ENCODE results near the gene RCAN1.

Gene RCAN1

GRCh38 chr21:34545079-34545884 is 69.6 kb downstream of the RCAN1 start:
- TF ChIP-seq TAF1 (IDR thresholded peaks at IDR 0.05; ENCODE audit: borderline replicate concordance, insufficient read depth, low read length) = no peak
- TF ChIP-seq, protein P1, sequence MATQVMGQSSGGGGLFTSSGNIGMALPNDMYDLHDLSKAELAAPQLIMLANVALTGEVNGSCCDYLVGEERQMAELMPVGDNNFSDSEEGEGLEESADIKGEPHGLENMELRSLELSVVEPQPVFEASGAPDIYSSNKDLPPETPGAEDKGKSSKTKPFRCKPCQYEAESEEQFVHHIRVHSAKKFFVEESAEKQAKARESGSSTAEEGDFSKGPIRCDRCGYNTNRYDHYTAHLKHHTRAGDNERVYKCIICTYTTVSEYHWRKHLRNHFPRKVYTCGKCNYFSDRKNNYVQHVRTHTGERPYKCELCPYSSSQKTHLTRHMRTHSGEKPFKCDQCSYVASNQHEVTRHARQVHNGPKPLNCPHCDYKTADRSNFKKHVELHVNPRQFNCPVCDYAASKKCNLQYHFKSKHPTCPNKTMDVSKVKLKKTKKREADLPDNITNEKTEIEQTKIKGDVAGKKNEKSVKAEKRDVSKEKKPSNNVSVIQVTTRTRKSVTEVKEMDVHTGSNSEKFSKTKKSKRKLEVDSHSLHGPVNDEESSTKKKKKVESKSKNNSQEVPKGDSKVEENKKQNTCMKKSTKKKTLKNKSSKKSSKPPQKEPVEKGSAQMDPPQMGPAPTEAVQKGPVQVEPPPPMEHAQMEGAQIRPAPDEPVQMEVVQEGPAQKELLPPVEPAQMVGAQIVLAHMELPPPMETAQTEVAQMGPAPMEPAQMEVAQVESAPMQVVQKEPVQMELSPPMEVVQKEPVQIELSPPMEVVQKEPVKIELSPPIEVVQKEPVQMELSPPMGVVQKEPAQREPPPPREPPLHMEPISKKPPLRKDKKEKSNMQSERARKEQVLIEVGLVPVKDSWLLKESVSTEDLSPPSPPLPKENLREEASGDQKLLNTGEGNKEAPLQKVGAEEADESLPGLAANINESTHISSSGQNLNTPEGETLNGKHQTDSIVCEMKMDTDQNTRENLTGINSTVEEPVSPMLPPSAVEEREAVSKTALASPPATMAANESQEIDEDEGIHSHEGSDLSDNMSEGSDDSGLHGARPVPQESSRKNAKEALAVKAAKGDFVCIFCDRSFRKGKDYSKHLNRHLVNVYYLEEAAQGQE (IDR thresholded peaks at IDR 0.05; ENCODE audit: insufficient read depth in 1 of 2, low read depth in 2 of 2, low read length in 2 of 2) = no peak
- TF ChIP-seq FOXP2 (optimal IDR thresholded peaks at IDR 0.05; ENCODE audit: borderline replicate concordance, extremely low read depth, extremely low read length, insufficient read depth) = no peak
- TF ChIP-seq POLR2AphosphoS5 (IDR thresholded peaks at IDR 0.05; ENCODE audit: low read depth, low read length) = no peak
- TF ChIP-seq SIN3A (IDR thresholded peaks at IDR 0.05; ENCODE audit: borderline replicate concordance, insufficient read depth, low read length) = no peak

DNA sequence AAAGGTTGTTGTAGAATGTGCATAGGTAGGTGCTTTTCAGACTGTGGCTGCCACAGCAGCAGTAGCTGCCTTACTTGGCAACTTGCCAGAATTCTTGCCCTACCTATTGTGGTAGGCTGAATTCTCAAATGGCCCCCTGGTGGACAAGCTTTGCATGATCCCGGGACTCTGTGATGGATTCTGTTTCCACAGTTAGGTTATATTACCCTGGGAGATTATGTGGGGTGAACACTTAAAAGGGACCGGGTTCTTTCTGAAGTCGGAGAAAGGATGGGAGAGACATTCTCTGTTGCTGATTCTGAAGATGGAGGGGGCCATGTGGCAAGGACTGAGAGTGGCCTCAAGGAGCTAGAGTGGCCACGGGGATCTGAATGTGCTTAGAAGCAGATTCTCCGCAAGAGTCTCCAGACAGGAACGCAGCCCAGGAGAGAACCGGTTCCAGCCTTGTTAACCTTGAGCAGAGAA is 70.8 kb downstream of the RCAN1 start:
- TF ChIP-seq SIN3A (IDR thresholded peaks at IDR 0.05; ENCODE audit: borderline replicate concordance, insufficient read depth, low read length) (no peak), FOXP2 (optimal IDR thresholded peaks at IDR 0.05; ENCODE audit: borderline replicate concordance, extremely low read depth, extremely low read length, insufficient read depth) (no peak)
- TF ChIP-seq, protein P1 (IDR thresholded peaks at IDR 0.05; ENCODE audit: insufficient read depth in 1 of 2, low read depth in 2 of 2, low read length in 2 of 2) = no peak

- TF ChIP-seq, protein P1 (IDR thresholded peaks at IDR 0.05; ENCODE audit: insufficient read depth in 1 of 2, low read depth in 2 of 2, low read length in 2 of 2) = no peak
- TF ChIP-seq TAF1 (IDR thresholded peaks at IDR 0.05; ENCODE audit: borderline replicate concordance, insufficient read depth, low read length) (no peak), POLR2AphosphoS5 (IDR thresholded peaks at IDR 0.05; ENCODE audit: low read depth, low read length) (no peak), FOXP2 (optimal IDR thresholded peaks at IDR 0.05; ENCODE audit: borderline replicate concordance, extremely low read depth, extremely low read length, insufficient read depth) (no peak), SIN3A (IDR thresholded peaks at IDR 0.05; ENCODE audit: borderline replicate concordance, insufficient read depth, low read length) (no peak)
Observed at GRCh38 chr21:34543017-34543416, 71.9 kb downstream of the RCAN1 start.

GRCh38 chr21:34540206-34540605 is 74.7 kb downstream of the RCAN1 start:
- TF ChIP-seq SIN3A (IDR thresholded peaks at IDR 0.05; ENCODE audit: borderline replicate concordance, insufficient read depth, low read length) (no peak), TAF1 (IDR thresholded peaks at IDR 0.05; ENCODE audit: borderline replicate concordance, insufficient read depth, low read length) (no peak), FOXP2 (optimal IDR thresholded peaks at IDR 0.05; ENCODE audit: borderline replicate concordance, extremely low read depth, extremely low read length, insufficient read depth) (no peak), POLR2AphosphoS5 (IDR thresholded peaks at IDR 0.05; ENCODE audit: low read depth, low read length) (no peak)
- TF ChIP-seq, protein P1 (IDR thresholded peaks at IDR 0.05; ENCODE audit: insufficient read depth in 1 of 2, low read depth in 2 of 2, low read length in 2 of 2) = no peak
